Measurements from ENCODE around the gene YLPM1.
"Not testable (repeated sequence)": the region's sequence is repeated elsewhere in the genome, so short reads cannot be mapped to it uniquely, and the experiment has no call there.

The YLPM1 gene

GRCh38 chr14:74762917-74763802 is at the start of gene YLPM1:
TSS of gene YLPM1 (plus strand) at chr14:74763316. CDS start at chr14:74763490, 174 bp downstream.
- in situ Hi-C loops (cut with HindIII; ENCODE audit: low sequenced_read_pairs) = no loop called here

GRCh38 chr14:74713395-74713735 is 49.8 kb upstream of the YLPM1 start:
- in situ Hi-C loops (cut with HindIII; ENCODE audit: low sequenced_read_pairs) = no loop called here

GRCh38 chr14:74720526-74720925 is 42.6 kb upstream of the YLPM1 start:
- in situ Hi-C loops (cut with HindIII; ENCODE audit: low sequenced_read_pairs) = no loop called here

- in situ Hi-C loops (cut with HindIII; ENCODE audit: low sequenced_read_pairs) = no loop called here
These were observed 40.0 kb upstream of the YLPM1 start for GRCh38 chr14:74723134-74723533.

GRCh38 chr14:74732387-74732786 is 30.7 kb upstream of the YLPM1 start:
- in situ Hi-C loops (cut with HindIII; ENCODE audit: low sequenced_read_pairs) = no loop called here

- in situ Hi-C loops (cut with HindIII; ENCODE audit: low sequenced_read_pairs) = no loop called here
These were observed 29.9 kb upstream of the YLPM1 start for GRCh38 chr14:74733221-74733620.

- in situ Hi-C loops (cut with HindIII; ENCODE audit: low sequenced_read_pairs) = no loop called here
These were observed 28.0 kb upstream of the YLPM1 start for GRCh38 chr14:74735125-74735524.

- in situ Hi-C loops (cut with HindIII; ENCODE audit: low sequenced_read_pairs) = no loop called here
These were observed 25.3 kb upstream of the YLPM1 start for GRCh38 chr14:74737753-74738325.

- in situ Hi-C loops (cut with HindIII; ENCODE audit: low sequenced_read_pairs) = no loop called here
These were observed 23.7 kb upstream of the YLPM1 start for GRCh38 chr14:74739293-74740030.

GRCh38 chr14:74747237-74747636 is 15.9 kb upstream of the YLPM1 start:
- in situ Hi-C loops (cut with HindIII; ENCODE audit: low sequenced_read_pairs) = no loop called here

GRCh38 chr14:74754157-74754556 is 9.0 kb upstream of the YLPM1 start:
- in situ Hi-C loops (cut with HindIII; ENCODE audit: low sequenced_read_pairs) = no loop called here

- in situ Hi-C loops (cut with HindIII; ENCODE audit: low sequenced_read_pairs) = no loop called here
These were observed 8.2 kb upstream of the YLPM1 start for GRCh38 chr14:74754899-74755298.

- in situ Hi-C loops (cut with HindIII; ENCODE audit: low sequenced_read_pairs) = no loop called here
These were observed 6.8 kb upstream of the YLPM1 start for GRCh38 chr14:74756326-74756725.

GRCh38 chr14:74758505-74758904 is 4.6 kb upstream of the YLPM1 start:
- in situ Hi-C loops (cut with HindIII; ENCODE audit: low sequenced_read_pairs) = not testable (repeated sequence)

GRCh38 chr14:74763803-74764531 is 851 bp downstream of the YLPM1 start:
- in situ Hi-C loops (cut with HindIII; ENCODE audit: low sequenced_read_pairs) = no loop called here

GRCh38 chr14:74765721-74766120 is 2.6 kb downstream of the YLPM1 start:
- in situ Hi-C loops (cut with HindIII; ENCODE audit: low sequenced_read_pairs) = no loop called here

- in situ Hi-C loops (cut with HindIII; ENCODE audit: low sequenced_read_pairs) = no loop called here
These were observed 8.3 kb downstream of the YLPM1 start for GRCh38 chr14:74771399-74771798.

GRCh38 chr14:74784634-74785033 is 21.5 kb downstream of the YLPM1 start:
- in situ Hi-C loops (cut with HindIII; ENCODE audit: low sequenced_read_pairs) = no loop called here

- in situ Hi-C loops (cut with HindIII; ENCODE audit: low sequenced_read_pairs) = no loop called here
These were observed 22.0 kb downstream of the YLPM1 start for GRCh38 chr14:74785056-74785613.

- in situ Hi-C loops (cut with HindIII; ENCODE audit: low sequenced_read_pairs) = no loop called here
These were observed 23.7 kb downstream of the YLPM1 start for GRCh38 chr14:74786796-74787315.
